T47D (cell line): ENCODE data around the gene CACNA1I.
A peak's percentile ranks its signal among the peaks of the same experiment; 100 is the strongest.

Experiments
- DNase-seq, 2 experiments: peaks; one replicate each; pipeline versions ENCODE4 v3.0.0 to v3.0.0-alpha.2; 2011 to 2012; ENCODE audit warnings: low read depth in 1 of 2, low spot score in 1 of 2
- JUND ChIP-seq: IDR thresholded peaks from 2 replicates; pipeline ENCODE4 v1.6.1; 2012; ENCODE audit warnings: low read depth
- in situ Hi-C: cut with HindIII; loops from 2 replicates; pipeline ENCODE4 v1.10.0; 2016; ENCODE audit warnings: low sequenced_read_pairs, low pct_unique_long_range_greater_than_20kb

Gene CACNA1I

DNA sequence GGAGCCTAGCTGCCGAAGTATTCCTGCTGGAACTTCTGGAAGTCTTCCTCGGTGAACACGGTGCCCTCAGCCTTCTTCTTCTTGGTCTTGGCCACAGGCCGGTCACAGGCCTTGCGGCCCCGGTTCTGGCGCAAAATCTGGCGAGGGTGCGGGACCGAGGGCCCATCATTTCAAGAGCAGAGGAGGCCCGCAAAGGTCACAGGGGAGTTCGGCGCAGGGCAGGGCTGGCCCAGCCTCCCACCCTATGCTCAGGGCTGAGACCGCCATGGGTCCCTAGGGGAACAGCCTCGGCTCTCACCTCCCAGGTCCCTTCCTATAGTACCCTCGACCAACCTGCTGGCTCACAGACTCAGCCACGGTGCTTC lies 41.1 kb upstream of the CACNA1I start:
- no peak for TF ChIP-seq JUND
- no peak for DNase-seq
- in situ Hi-C loops, result no loop called here

DNA sequence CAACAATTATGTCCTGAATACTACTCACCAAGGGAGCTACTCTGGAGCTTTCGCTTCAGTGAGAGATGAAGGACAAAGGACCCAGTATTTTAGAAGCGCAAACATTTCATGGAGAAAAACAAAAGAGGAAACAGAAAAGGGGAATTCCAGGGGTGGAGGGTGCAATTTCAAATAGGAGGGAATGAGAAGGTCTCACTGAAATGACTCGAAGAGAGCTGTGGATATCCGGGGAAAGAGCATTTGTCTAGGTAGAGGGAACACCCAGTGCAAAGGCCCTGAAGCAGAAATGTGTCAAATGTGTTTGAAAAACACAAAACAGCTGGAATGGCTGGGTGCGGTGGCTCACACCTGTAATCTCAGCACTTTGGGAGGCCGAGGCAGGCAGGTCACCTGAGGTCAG lies 40.4 kb upstream of the CACNA1I start:
- TF ChIP-seq JUND, result no peak
- no peak for DNase-seq
- in situ Hi-C loops, result no loop called here

DNA sequence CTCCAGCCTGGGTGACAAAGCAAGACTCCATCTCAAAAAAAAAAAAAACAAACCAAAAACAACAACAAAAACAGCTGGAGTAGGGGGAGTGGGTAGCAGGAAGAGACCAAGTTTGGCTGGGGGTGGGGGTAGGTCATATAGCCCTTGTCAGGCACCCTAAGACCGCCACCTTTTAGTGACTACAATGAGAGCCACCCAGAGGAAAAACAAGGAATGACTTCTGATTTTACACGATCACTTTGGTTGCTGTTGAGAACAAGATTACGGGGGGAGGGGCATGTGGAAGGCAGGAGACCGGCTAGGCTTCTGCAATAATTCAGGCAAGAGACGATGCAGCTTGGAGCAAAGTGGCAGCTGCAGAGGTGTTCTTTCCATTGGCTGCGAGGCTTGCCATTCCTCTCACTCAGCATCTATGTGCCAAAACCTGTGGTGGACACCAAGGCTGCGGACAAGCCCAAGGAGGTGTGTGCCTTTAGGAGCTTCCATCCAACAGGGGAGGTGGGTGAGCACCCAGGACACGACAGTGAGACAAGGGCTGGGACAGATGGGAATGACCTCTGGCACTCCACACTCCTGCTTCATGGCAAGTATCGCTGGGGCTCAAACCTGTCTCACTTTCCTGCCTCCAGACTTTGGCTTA lies 39.7 kb upstream of the CACNA1I start:
- DNase-seq, result no peak
- no peak for TF ChIP-seq JUND
- in situ Hi-C loops, result no loop called here

DNA sequence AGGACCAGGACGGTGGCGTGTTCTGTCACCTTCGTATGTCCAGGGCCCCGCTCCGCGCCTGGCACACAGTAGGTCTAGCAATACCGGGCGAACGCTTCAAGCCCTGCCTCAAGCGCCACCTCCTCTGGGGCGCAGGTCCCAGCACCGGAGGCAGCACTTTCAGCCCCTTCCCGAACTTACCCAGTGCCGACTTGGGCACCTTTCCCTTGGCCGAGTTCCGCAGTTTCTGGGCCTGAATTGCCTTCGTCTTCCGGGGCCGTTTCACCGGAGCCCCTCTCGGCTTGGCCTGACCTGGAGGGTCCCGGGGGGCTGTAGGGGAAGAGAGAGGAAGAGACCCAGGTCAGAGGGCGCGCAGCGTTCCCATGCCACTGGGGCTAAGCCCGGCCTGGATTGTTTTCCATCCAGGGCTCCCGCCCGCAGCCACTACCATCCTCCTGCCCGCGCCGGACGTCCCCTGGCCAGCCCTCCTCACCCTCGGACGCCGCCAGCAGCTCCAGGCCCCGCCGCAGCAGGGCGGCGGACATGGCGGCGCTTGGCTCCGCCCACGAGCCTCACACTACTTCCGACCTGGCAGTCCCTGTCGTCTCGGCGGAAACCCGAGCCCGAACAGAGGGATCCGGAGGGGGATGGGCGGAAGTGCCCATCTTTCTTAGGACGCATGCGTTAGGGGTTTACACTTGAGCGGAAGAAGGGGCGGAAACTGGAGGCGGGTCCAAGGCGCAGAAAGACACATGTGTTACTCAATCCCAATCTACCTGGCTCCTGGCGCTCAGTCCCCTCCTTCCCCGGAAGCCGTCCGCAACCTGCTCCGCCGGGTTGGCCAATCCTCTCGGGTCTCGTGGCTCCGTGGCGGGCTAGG lies 38.1 kb upstream of the CACNA1I start, which contains the start of gene RPS19BP1:
Gene RPS19BP1 (minus strand): TSS at position 534 of the 859 bp plus-strand sequence. CDS start 10 bp downstream, at position 524.
- in situ Hi-C loops, result no loop called here

DNA sequence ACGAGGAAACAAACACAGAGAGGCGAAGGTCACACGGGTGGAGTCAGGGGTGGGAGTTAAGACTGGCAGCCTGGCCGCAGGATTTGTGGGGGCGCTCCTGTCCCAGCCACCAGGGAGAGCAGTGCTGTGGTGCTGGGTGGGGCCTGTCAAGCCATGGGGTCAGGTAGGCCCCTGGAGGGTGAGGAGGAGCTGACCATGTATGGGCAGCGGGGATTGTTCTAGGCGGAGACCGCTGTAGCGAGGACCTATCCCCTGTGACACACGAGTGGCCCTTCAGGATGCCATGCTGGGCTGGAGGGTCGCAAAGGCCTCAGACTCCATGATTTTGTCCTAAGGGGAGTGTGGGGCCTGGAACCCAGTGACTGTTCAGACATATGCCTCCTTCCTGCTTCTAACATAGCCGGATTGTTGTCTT lies 36.5 kb upstream of the CACNA1I start:
- DNase-seq, result no peak
- TF ChIP-seq JUND, result no peak
- in situ Hi-C loops, result no loop called here

More for the DNA sequence above, 38.1 kb upstream of the CACNA1I start, which contains the start of gene RPS19BP1:
- DNase-seq, result peak; percentile 89 to 99
- no peak for TF ChIP-seq JUND

DNA sequence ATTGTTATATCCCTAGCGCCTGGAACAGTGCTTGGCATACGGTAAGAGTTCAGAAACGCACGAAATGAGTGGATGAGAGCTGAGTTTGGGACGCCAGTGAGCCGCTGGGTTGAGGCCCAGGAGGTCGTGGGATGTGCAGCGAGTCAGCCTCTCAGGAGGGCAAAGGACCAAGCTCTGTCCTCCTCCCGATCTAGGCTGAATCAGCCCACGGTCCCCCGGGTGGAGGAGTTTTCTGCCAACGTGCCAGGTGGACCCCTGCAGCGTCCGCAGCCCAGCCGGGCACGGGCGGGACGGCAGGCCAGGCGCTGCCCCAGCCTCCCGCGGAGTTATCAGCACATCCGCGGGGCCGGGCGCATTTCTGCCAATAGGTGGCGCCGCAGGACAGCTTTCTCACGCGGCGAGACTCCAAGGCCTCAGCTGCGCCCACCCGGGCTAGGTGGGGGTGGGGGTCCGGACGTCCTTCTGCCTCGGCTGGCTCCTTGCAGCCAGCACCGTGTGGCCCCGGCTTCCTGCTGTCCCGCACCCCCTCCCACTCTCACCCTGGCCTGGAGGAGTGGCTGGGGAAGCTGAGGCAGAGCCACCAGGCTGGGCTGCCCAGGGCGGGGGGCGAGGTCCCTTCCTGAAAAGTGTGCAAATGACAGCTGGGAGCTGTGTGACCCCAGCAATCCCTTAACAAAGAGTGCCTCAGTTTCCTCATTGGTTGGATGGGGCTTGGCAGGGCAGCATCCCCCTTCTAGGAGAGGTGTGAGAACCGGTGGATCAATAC lies 35.8 kb upstream of the CACNA1I start:
- TF ChIP-seq JUND, result no peak
- in situ Hi-C loops, result no loop called here
- DNase-seq, result peak in 1 of 2 experiments; percentile 69

DNA sequence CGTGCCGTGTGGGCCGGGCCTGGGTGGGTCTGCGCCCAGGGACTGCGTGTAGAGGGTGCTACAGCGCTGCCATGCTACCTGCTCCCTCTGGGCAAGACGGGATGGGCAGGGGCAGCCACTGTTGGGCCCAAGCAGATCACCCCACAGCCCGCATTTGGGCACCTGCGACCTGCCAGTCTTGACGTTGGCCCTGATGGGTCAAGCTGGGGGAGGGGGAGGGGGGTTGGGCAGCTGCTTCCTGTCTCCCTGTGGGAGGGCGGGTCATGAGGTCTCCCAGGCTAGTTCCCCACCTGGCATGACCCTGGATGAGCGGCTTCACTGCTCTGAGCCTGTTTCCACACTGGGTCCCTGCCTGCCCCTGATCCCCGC lies 35.2 kb upstream of the CACNA1I start:
- TF ChIP-seq JUND, result no peak
- in situ Hi-C loops, result no loop called here

DNA sequence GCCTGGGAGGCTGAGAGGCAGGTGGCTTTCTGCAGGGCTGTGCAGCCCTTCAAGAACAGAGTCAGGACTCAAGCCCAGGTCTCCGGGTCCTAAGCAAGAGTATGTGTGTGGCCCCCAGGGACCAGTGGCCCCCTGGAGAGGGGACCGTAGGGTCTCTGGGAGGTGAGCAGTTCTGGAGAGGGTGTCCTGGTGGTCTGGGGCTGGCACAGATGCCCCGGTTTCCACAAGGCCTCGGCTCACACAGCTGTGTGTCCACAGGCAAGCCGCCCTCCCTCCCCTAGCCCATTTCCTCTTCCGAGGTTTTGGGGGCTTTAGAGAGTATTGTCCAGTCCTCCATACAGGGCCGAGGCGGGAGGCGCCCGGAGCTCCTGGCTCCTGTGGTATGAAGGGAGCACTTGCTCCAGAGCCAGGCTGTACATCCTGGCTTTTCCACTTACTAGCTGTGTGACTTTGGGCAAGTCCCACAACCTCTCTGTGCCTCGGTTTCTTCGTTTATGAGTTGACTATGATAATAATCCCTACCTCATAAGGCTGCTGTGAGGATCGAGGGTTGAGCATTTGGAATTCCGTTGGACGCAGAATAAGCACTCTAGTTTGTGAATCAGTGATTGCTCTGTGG lies 34.6 kb upstream of the CACNA1I start:
- TF ChIP-seq JUND, result no peak
- no peak for DNase-seq
- in situ Hi-C loops, result no loop called here

More for the DNA sequence above, 35.2 kb upstream of the CACNA1I start:
- DNase-seq, result no peak

DNA sequence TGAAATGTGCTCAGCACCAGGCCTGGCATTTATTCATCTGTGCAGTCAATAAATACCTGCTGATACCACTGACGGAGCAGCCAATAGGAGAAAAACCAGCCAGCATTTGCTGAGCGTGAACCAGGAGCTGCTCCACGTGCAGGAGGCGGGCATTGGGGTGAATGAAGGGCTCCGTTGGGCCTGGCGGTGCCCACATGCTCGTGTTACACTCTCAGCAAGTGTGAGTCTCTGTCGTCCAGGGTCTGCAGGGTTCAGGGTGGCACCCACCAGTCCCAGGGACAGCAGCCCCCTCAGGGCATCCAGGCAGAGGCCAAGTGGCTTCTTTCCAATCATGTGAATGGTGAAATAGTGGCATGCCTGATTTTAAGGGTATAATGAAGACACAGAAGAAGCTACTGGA lies 33.8 kb upstream of the CACNA1I start:
- in situ Hi-C loops, result no loop called here

DNA sequence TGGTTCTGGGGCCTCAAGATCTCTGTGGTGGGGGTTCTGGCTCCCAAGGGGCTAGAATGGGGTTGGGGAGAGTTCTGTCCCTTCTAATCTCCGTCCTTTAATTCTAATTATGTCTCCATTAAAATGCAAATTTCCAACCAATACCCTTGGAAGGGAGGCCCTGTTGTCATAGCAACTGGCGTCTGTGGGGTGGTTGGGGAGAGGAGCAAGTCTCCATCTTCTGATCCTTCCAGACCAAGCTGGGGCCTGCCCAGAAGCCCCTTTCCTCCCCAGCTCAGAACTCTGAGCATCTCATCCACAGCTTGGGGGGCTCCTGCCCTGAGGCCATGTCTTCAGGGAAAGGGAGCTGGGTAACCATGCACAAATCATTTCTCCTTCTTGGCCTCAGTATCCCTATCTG lies 32.6 kb upstream of the CACNA1I start:
- TF ChIP-seq JUND, result no peak
- DNase-seq, result no peak
- in situ Hi-C loops, result no loop called here

More for the DNA sequence above, 33.8 kb upstream of the CACNA1I start:
- TF ChIP-seq JUND, result no peak
- no peak for DNase-seq

DNA sequence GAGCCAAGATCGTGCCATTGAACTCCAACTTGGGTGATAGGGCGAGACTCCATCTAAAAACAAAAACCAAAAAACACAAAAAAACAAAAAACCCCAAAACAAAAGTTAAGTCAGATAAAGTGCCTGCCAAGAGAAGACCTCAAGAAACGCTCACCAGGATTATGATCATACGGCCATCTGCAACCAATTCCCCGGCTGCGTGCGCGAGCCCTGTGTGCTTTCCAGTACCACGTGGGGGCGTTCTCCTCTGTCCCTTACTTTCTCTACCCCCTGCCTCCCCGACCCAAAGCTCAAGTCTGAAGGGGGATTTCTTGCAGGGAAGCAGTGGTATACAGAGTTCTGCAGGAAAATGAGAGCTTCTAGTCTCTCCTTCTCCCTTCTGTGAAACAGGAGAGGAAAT lies 27.5 kb upstream of the CACNA1I start:
- DNase-seq, result no peak
- in situ Hi-C loops, result no loop called here
- TF ChIP-seq JUND, result no peak
